HepG2 (cell line): Measurements from ENCODE around the gene PIGC. TPM values are rescaled to one million over a fixed set of nuclear protein-coding genes. Genes with fewer than 3 reads are reported as not detected.

ENCODE experiments used
- ATAC-seq: fragments of 200-7000 bp; cut with Tn5 transposase; 3 replicates; pipeline ENCODE4 v1.9.1; 2020; ENCODE audit warnings: mild to moderate bottlenecking, moderate library complexity
- BruUV-seq: library from RNA; stranded (reverse); fragments of 400-500 nt; replicated peaks from 2 replicates; lab custom pipeline; 2021; lab: Mats Ljungman, UMichigan
- CTCF ChIA-PET: fragments of 300-600 bp; formaldehyde crosslinking; extraction: SDS; loops from one replicate; lab custom pipeline; 2021; ENCODE audit warnings: low total read pairs, inconsistent platforms, low intra/inter-chr PET ratio; lab: Yijun Ruan, JAX
- POLR2A ChIA-PET: fragments of 350-600 bp; sonication (Branson Sonifier 250); formaldehyde crosslinking; loops from one replicate; lab custom pipeline; 2020; ENCODE audit warnings: antibody characterized with exemption, inconsistent platforms; lab: Yijun Ruan, JAX
- DNase-seq: peaks from one replicate; pipeline ENCODE4 v3.0.0-alpha.2; 2015; ENCODE audit warnings: low spot score
- FAIRE-seq: peaks from 3 replicates; lab custom pipeline; 2011; peaks lifted over from hg19 to GRCh38; lab: Jason Lieb, UNC
- H2AFZ ChIP-seq: one replicate; pipeline ENCODE4 v1.6.1; 2011; ENCODE audit warnings: low read length, inconsistent platforms
- H3K27ac ChIP-seq: fragments of 300-600 bp; 3 replicates; pipeline ENCODE4 v1.8.0; 2011; ENCODE audit warnings: mixed run types, mild to moderate bottlenecking, mixed read lengths, low read length, inconsistent platforms; ENCODE audit not compliant: insufficient read depth; ENCODE audit errors: extremely low read length
- H3K27me3 ChIP-seq, 2 experiments: fragments of 200-600 bp in 1 of 2; 2 replicates in 1 of 2; 3 replicates in 1 of 2; pipeline versions ENCODE4 v1.6.0 to v1.8.0; 2011; ENCODE audit warnings: low read length in 2 of 2, mild to moderate bottlenecking in 2 of 2, moderate library complexity in 2 of 2, inconsistent platforms in 1 of 2; ENCODE audit not compliant: insufficient read depth in 2 of 2, control insufficient read depth in 1 of 2
- H3K36me3 ChIP-seq, 2 experiments: fragments of 200-600 bp in 1 of 2; replicated peaks in 1 of 2; 2 replicates in 1 of 2; 3 replicates in 1 of 2; pipeline versions ENCODE4 v1.5.1 to v1.8.0; 2011; ENCODE audit warnings: low read length in 2 of 2, inconsistent platforms in 1 of 2; ENCODE audit not compliant: insufficient read depth in 2 of 2, control insufficient read depth in 1 of 2
- H3K4me1 ChIP-seq: 2 replicates; pipeline ENCODE4 v1.5.1; 2012; ENCODE audit warnings: low read length, inconsistent platforms; ENCODE audit not compliant: insufficient read depth
- H3K4me2 ChIP-seq: 2 replicates; pipeline ENCODE4 v1.6.0; 2011; ENCODE audit warnings: low read depth, low read length, inconsistent platforms
- H3K4me3 ChIP-seq, 3 experiments: fragments of 200-600 bp in 1 of 3; sonication (generic), shearing (Covaris generic) in 1 of 3; replicated peaks in 1 of 3; 2 replicates each; pipeline ENCODE4 v1.5.1; 2011 to 2016; ENCODE audit warnings: low read length in 3 of 3, inconsistent platforms in 2 of 3, low read depth in 2 of 3, mild to moderate bottlenecking in 2 of 3, control low read depth in 1 of 3, mixed read lengths in 1 of 3; ENCODE audit not compliant: insufficient read depth in 1 of 3
- H3K79me2 ChIP-seq: one replicate; pipeline ENCODE4 v1.6.1; 2011; ENCODE audit warnings: low read length, inconsistent platforms; ENCODE audit not compliant: insufficient read depth
- H3K9ac ChIP-seq: 2 replicates; pipeline ENCODE4 v1.6.0; 2011; ENCODE audit warnings: mild to moderate bottlenecking, low read depth, low read length, inconsistent platforms; ENCODE audit not compliant: insufficient read depth
- H3K9me3 ChIP-seq: 2 replicates; pipeline ENCODE4 v1.5.1; 2012; ENCODE audit warnings: mild to moderate bottlenecking, low read length
- H4K20me1 ChIP-seq: 2 replicates; pipeline ENCODE4 v1.6.0; 2011; ENCODE audit warnings: inconsistent platforms, mild to moderate bottlenecking, low read length, moderate library complexity; ENCODE audit not compliant: insufficient read depth
- ATF7-NPFF ChIP-seq: sonication (generic); formaldehyde crosslinking; IDR thresholded peaks from 2 replicates; pipeline ENCODE4 v1.8.1; 2023; ENCODE audit warnings: mild to moderate bottlenecking, low read depth, missing genetic modification reagents, moderate library complexity
- CC2D1A ChIP-seq: sonication (generic); formaldehyde crosslinking; IDR thresholded peaks from 2 replicates; pipeline ENCODE4 v1.8.1; 2023; ENCODE audit warnings: mild to moderate bottlenecking, missing genetic modification reagents
- CENPBD1 ChIP-seq: sonication (generic); formaldehyde crosslinking; IDR thresholded peaks from 2 replicates; pipeline ENCODE4 v1.8.0; 2022; ENCODE audit warnings: missing genetic modification reagents, low read depth, mild to moderate bottlenecking, borderline replicate concordance
- CENPT ChIP-seq: sonication (generic); formaldehyde crosslinking; IDR thresholded peaks from 2 replicates; pipeline ENCODE4 v1.8.0; 2022; ENCODE audit warnings: low read depth, mild to moderate bottlenecking, moderate library complexity, missing genetic modification reagents
- ELK4 ChIP-seq: sonication (generic); formaldehyde crosslinking; IDR thresholded peaks from 2 replicates; pipeline ENCODE4 v1.9.0; 2021; ENCODE audit warnings: missing genetic modification reagents, borderline replicate concordance
- NRL ChIP-seq: sonication (generic); formaldehyde crosslinking; IDR thresholded peaks from 2 replicates; pipeline ENCODE4 v1.5.0; 2020; ENCODE audit warnings: missing genetic modification reagents, mild to moderate bottlenecking, moderate library complexity, borderline replicate concordance
- SIN3B ChIP-seq: fragments of 150-350 bp; IDR thresholded peaks from 2 replicates; pipeline ENCODE4 v1.6.1; 2014; ENCODE audit warnings: low read length
- ZBTB46 ChIP-seq: sonication (generic); formaldehyde crosslinking; IDR thresholded peaks from 2 replicates; pipeline ENCODE4 v1.4.0; 2020; ENCODE audit warnings: mild to moderate bottlenecking, missing genetic modification reagents, borderline replicate concordance
- ZC3H13 ChIP-seq: sonication (generic); formaldehyde crosslinking; IDR thresholded peaks from 2 replicates; pipeline ENCODE4 v1.8.1; 2023; ENCODE audit warnings: mild to moderate bottlenecking, missing genetic modification reagents, moderate library complexity
- ZFP91 ChIP-seq: sonication (generic); formaldehyde crosslinking; IDR thresholded peaks from 2 replicates; pipeline ENCODE4 v1.9.0; 2022; ENCODE audit warnings: missing genetic modification reagents, mild to moderate bottlenecking, borderline replicate concordance
- ZFYVE20 ChIP-seq: sonication (generic); formaldehyde crosslinking; IDR thresholded peaks from 2 replicates; pipeline ENCODE4 v1.8.0; 2023; ENCODE audit warnings: low read depth, mild to moderate bottlenecking, moderate library complexity, missing genetic modification reagents, borderline replicate concordance
- ZNF276 ChIP-seq: sonication (generic); formaldehyde crosslinking; IDR thresholded peaks from 2 replicates; pipeline ENCODE4 v1.4.0; 2020; ENCODE audit warnings: mild to moderate bottlenecking, low read depth, missing genetic modification reagents
- ZNF292 ChIP-seq: sonication (generic); formaldehyde crosslinking; IDR thresholded peaks from 2 replicates; pipeline ENCODE4 v1.8.1; 2022; ENCODE audit warnings: mild to moderate bottlenecking, low read depth, missing genetic modification reagents, borderline replicate concordance
- ZNF891 ChIP-seq: sonication (generic); formaldehyde crosslinking; IDR thresholded peaks from 2 replicates; pipeline ENCODE4 v1.5.0; 2020; ENCODE audit warnings: mild to moderate bottlenecking, missing genetic modification reagents
- ZSCAN12 ChIP-seq: sonication (generic); formaldehyde crosslinking; IDR thresholded peaks from 2 replicates; pipeline ENCODE4 v1.9.0; 2021; ENCODE audit warnings: mild to moderate bottlenecking, missing genetic modification reagents
- WGBS: methylation state at CpG from one replicate; pipeline ENCODE4 v1.1.6; 2017; ENCODE audit warnings: low lambda C conversion rate; 5-methylcytosine and 5-hydroxymethylcytosine counted together
- in situ Hi-C: cut with HindIII; loops from 2 replicates; pipeline ENCODE4 v1.10.0; 2017; ENCODE audit warnings: low pct_unique_long_range_greater_than_20kb; ENCODE audit not compliant: extremely low pct_ligation_motif_present
- intact Hi-C: fragments of 100-400 bp; cut with micrococcal nuclease; formaldehyde crosslinking; loops from one replicate; pipeline ENCODE4 v1.10.0; 2022; ENCODE audit not compliant: unreplicated experiment
- polyA plus RNA-seq, 8 experiments: library from polyadenylated mRNA; depleted of rRNA in 3 of 8; stranded (reverse) in 7 of 8; unstranded in 1 of 8; fragments of >200 nt; fragmentation: Illumina TruSeq in 4 of 8; extraction: Trizol in 4 of 8; gene quantifications; 2 replicates each; pipeline versions ENCODE4 v1.2.1 to v1.2.3, GENCODE V29; 2011 to 2016; ENCODE audit warnings: low read depth in 4 of 8, missing spikeins in 1 of 8, mixed read lengths in 1 of 8; ENCODE audit not compliant: insufficient read depth in 1 of 8
- total RNA-seq, 5 experiments: library from RNA; depleted of rRNA; stranded (reverse); fragments of >200 nt; fragmentation: Illumina TruSeq; extraction: Trizol; gene quantifications; 2 replicates each; pipeline ENCODE4 v1.2.3, GENCODE V29; 2016; ENCODE audit warnings: low read depth in 1 of 5
- TF ChIP-seq, protein P1 (sequence below): sonication (generic); formaldehyde crosslinking; IDR thresholded peaks from 2 replicates; pipeline ENCODE4 v1.4.0; 2020; ENCODE audit warnings: mild to moderate bottlenecking, missing genetic modification reagents

PIGC gene
- total and polyA plus RNA-seq, 2 of the 13 experiments (the other 11 are each of a cell fraction or from before 2014, with no cell fraction given), result 26.7 to 29.5 TPM

DNA sequence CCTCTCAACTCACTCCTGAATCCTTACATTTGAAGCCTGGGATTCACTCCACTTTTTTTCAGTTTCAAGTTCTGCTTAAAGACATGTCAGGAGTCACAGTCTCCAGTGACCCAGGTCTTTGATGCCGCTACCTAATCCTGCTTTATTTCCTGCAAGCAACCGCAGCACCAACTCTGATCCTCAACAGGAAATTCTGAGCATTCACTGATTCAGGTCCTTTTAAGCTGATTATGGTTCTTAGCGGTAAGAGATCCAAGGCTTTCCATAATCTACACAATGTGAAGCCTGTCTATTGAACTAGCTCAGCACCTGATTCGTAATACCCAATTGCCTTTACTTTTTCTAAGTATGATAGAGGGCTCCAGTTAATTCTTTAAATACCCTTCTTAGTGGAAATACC, 43.7 kb upstream of the PIGC start:
- POLR2A ChIA-PET, result no interaction called here
- in situ Hi-C loops (no loop called here), intact Hi-C loops (no loop called here)
- no peaks in the 10 kb centered on the region; a peak in 2 of 5 replicates for H3K27me3 ChIP-seq
- BruUV-seq, result no TSS peak
- ATAC-seq, result no peak
- H3K9ac ChIP-seq, result no peak overlapping the region
- no peak for DNase-seq
- no peaks in the 10 kb centered on the region for H3K9me3 ChIP-seq
- peaks cover 9% of the 10 kb centered on the region; the same call in 1 of the 2 replicates for H3K4me1 ChIP-seq
- H3K79me2 ChIP-seq, result no peaks in the 10 kb centered on the region
- H3K36me3 ChIP-seq, result no peaks in the 10 kb centered on the region
- H4K20me1 ChIP-seq, result no peaks in the 10 kb centered on the region
- WGBS, result 65% methylated on average over 4 of the region's 4 CpGs
- no peak overlapping the region for H2AFZ ChIP-seq
- H3K4me2 ChIP-seq, result no peak overlapping the region
- CTCF ChIA-PET, result no interaction called here
- no peak overlapping the region for H3K27ac ChIP-seq
- FAIRE-seq, result no peak
- no peak overlapping the region for H3K4me3 ChIP-seq
- no peak for TF ChIP-seq ATF7-NPFF
- TF ChIP-seq ZFYVE20 (CRISPR knock-in tag), result no peak
- no peak for TF ChIP-seq ZBTB46 (CRISPR knock-in tag)
- TF ChIP-seq CC2D1A (CRISPR knock-in tag), result no peak
- TF ChIP-seq ZFP91 (CRISPR knock-in tag), result no peak
- no peak for TF ChIP-seq ZSCAN12 (CRISPR knock-in tag)
- no peak for TF ChIP-seq ELK4
- TF ChIP-seq ZNF891 (CRISPR knock-in tag), result no peak
- no peak for TF ChIP-seq CENPBD1 (CRISPR knock-in tag)
- TF ChIP-seq ZNF292 (CRISPR knock-in tag), result no peak
- no peak for TF ChIP-seq NRL (CRISPR knock-in tag)
- TF ChIP-seq, protein P1, sequence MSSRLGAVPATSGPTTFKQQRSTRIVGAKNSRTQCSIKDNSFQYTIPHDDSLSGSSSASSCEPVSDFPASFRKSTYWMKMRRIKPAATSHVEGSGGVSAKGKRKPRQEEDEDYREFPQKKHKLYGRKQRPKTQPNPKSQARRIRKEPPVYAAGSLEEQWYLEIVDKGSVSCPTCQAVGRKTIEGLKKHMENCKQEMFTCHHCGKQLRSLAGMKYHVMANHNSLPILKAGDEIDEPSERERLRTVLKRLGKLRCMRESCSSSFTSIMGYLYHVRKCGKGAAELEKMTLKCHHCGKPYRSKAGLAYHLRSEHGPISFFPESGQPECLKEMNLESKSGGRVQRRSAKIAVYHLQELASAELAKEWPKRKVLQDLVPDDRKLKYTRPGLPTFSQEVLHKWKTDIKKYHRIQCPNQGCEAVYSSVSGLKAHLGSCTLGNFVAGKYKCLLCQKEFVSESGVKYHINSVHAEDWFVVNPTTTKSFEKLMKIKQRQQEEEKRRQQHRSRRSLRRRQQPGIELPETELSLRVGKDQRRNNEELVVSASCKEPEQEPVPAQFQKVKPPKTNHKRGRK (CRISPR knock-in tag), result no peak
- TF ChIP-seq CENPT, result no peak
- TF ChIP-seq ZNF276 (CRISPR knock-in tag), result no peak
- TF ChIP-seq SIN3B, result no peak
- no peak for TF ChIP-seq ZC3H13 (CRISPR knock-in tag)
